CD4-positive, alpha-beta memory T cell (primary cell): ENCODE measurements around the gene PAQR9. TPM values are rescaled to one million over a fixed set of nuclear protein-coding genes. Genes with fewer than 3 reads are reported as not detected.

Source experiments
- CTCF ChIA-PET: fragments of 350-600 bp; sonication (Branson Sonifier 250); formaldehyde crosslinking; loops from one replicate; lab custom pipeline; 2021; ENCODE audit warnings: inconsistent platforms; ENCODE audit not compliant: partially characterized antibody; lab: Charles Lee
- POLR2A ChIA-PET: fragments of 350-600 bp; sonication (Branson Sonifier 250); formaldehyde crosslinking; loops from one replicate; lab custom pipeline; 2021; ENCODE audit not compliant: partially characterized antibody; lab: Charles Lee
- DNase-seq, 5 donors: peaks; one replicate each; pipeline versions ENCODE4 v3.0.0 to v3.0.0-alpha.2; 2020 to 2022; ENCODE audit warnings: mixed read lengths in 1 of 5
- H3K27ac ChIP-seq: one replicate; pipeline ENCODE4 v1.7.0; 2013; ENCODE audit warnings: low read depth, low read length
- H3K27me3 ChIP-seq: 2 replicates; pipeline ENCODE4 v1.7.0; 2013; ENCODE audit warnings: mild to moderate bottlenecking, low read length, moderate library complexity; ENCODE audit not compliant: insufficient read depth
- H3K36me3 ChIP-seq: 2 replicates; pipeline ENCODE4 v1.7.0; 2013; ENCODE audit warnings: mild to moderate bottlenecking, low read length, moderate library complexity; ENCODE audit not compliant: insufficient read depth
- H3K4me1 ChIP-seq: 2 replicates; pipeline ENCODE4 v1.7.0; 2013; ENCODE audit warnings: mild to moderate bottlenecking, low read length, moderate library complexity; ENCODE audit not compliant: insufficient read depth
- H3K4me3 ChIP-seq, 2 donors: one replicate each; pipeline ENCODE4 v1.7.0; 2013; ENCODE audit warnings: low read length in 2 of 2, mild to moderate bottlenecking in 1 of 2
- H3K9me3 ChIP-seq, 2 donors: one replicate each; pipeline ENCODE4 v1.7.0; 2013; ENCODE audit warnings: low read length in 2 of 2, control low read depth in 1 of 2; ENCODE audit not compliant: control insufficient read depth in 1 of 2
- H3K27ac Mint-ChIP-seq, 7 donors: one replicate each; pipeline ENCODE4 v1.8.0; 2020 to 2021; ENCODE audit warnings: mixed read lengths in 7 of 7, mild to moderate bottlenecking in 6 of 7, inconsistent platforms in 3 of 7, moderate library complexity in 3 of 7
- H3K27me3 Mint-ChIP-seq, 2 donors: one replicate each; pipeline ENCODE4 v1.8.0; 2020 to 2021; ENCODE audit warnings: mixed read lengths in 2 of 2
- H3K36me3 Mint-ChIP-seq, 2 donors: one replicate each; pipeline ENCODE4 v1.8.0; 2020 to 2021; ENCODE audit warnings: mixed read lengths in 2 of 2, inconsistent platforms in 1 of 2, mild to moderate bottlenecking in 1 of 2
- H3K4me1 Mint-ChIP-seq, 4 donors: one replicate each; pipeline ENCODE4 v1.8.0; 2020 to 2021; ENCODE audit warnings: mixed read lengths in 4 of 4, mild to moderate bottlenecking in 1 of 4
- H3K4me3 Mint-ChIP-seq, 8 donors: one replicate each; pipeline ENCODE4 v1.8.0; 2020 to 2021; ENCODE audit warnings: mixed read lengths in 8 of 8, mild to moderate bottlenecking in 7 of 8, moderate library complexity in 6 of 8, inconsistent platforms in 3 of 8
- H3K9me3 Mint-ChIP-seq, 8 donors: one replicate each; pipeline ENCODE4 v1.8.0; 2020 to 2021; ENCODE audit warnings: mixed read lengths in 8 of 8, mild to moderate bottlenecking in 5 of 8, inconsistent platforms in 3 of 8, moderate library complexity in 1 of 8
- intact Hi-C: fragments of 100-400 bp; cut with micrococcal nuclease; formaldehyde crosslinking; loops from one replicate; pipeline ENCODE4 v1.15.1; 2023
- polyA plus RNA-seq, 2 donors: library from polyadenylated mRNA; unstranded; fragments of 300-500 nt; fragmentation: Illumina TruSeq; gene quantifications; one replicate each; pipeline ENCODE4 v1.2.3, GENCODE V29; 2021
- total RNA-seq, 2 experiments: library from RNA; stranded (reverse); gene quantifications; one replicate each; pipeline ENCODE4 v1.2.3, GENCODE V29; 2021

PAQR9 gene
- total and polyA plus RNA-seq, 4 experiments from 2014 or later = not detected

DNA sequence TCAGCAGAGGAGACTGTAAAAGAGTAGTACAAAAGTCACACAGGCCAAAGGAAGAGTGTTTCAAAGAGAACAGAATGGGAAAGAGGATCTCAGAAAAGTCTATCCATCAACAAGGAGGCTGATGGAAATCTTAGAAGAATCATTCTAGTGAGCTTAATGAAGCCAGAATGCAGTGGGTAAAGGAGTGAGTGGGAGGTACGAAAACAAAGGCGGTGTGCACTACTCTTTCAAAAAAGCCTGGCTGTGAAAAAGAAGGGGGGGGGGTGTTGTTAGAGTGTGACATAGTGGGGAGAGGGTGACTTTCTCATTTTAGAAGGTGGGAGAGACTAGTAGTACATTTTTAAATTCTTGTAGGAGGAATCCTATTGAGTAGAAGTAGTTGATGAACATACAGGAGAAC, 11.7 kb downstream of the PAQR9 start:
- peaks cover 4 to 7% (median 5%) of the 10 kb centered on the region in 4 donors for H3K4me1 Mint-ChIP-seq
- Histone ChIP-seq H3K27me3 (no peaks in the 10 kb centered on the region), H3K4me1 (no peaks in the 10 kb centered on the region), H3K36me3 (no peaks in the 10 kb centered on the region), H3K4me3 (no peak overlapping the region), H3K27ac (no peak overlapping the region), H3K9me3 (no peaks in the 10 kb centered on the region)
- H3K36me3 Mint-ChIP-seq = no peaks in the 10 kb centered on the region
- POLR2A ChIA-PET = no interaction called here
- CTCF ChIA-PET = interaction anchor here (0.6 kb wide), 1 partner anchor 1705 kb away, joined by 4 read pairs; no protein-coding TSS in a partner anchor
- H3K9me3 Mint-ChIP-seq = no peaks in the 10 kb centered on the region
- intact Hi-C loops = no loop called here
- no peak for DNase-seq
- H3K4me3 Mint-ChIP-seq = no peak overlapping the region
- peaks cover 29 to 30% of the 10 kb centered on the region in 2 donors for H3K27me3 Mint-ChIP-seq
- H3K27ac Mint-ChIP-seq = no peak overlapping the region

DNA sequence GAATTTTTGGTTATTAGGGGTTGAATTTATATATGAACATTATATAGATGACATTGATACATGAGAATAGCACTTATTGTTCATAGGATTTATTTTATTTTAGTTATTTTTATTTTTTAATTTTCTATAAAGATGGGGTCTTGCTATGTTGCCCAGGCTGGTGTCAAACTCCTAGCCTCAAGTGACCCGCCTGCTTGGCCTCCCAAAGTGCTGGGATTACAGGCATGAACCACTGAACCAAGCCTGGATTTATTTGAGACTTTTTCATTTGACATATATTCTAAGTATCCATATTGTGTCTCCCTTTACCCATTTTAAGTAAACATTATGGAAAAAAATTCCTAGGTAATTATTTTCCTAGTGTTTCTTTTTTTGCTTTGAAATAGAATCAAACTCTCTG, 12.5 kb downstream of the PAQR9 start:
- no peaks in the 10 kb centered on the region for H3K4me1 ChIP-seq
- Mint-ChIP-seq H3K4me3 (no peak overlapping the region), H3K27ac (no peak overlapping the region), H3K9me3 (no peaks in the 10 kb centered on the region), H3K4me1 (peaks cover 5 to 10% (median 6%) of the 10 kb centered on the region in 4 donors), H3K36me3 (no peaks in the 10 kb centered on the region), H3K27me3 (peaks cover 33 to 35% of the 10 kb centered on the region in 2 donors)
- ChIA-PET CTCF (no interaction called here), POLR2A (no interaction called here)
- DNase-seq = no peak
- H3K27ac ChIP-seq = no peak overlapping the region
- no peaks in the 10 kb centered on the region for H3K36me3 ChIP-seq
- no peak overlapping the region for H3K4me3 ChIP-seq
- H3K27me3 ChIP-seq = no peaks in the 10 kb centered on the region
- no peaks in the 10 kb centered on the region for H3K9me3 ChIP-seq
- intact Hi-C loops = no loop called here

DNA sequence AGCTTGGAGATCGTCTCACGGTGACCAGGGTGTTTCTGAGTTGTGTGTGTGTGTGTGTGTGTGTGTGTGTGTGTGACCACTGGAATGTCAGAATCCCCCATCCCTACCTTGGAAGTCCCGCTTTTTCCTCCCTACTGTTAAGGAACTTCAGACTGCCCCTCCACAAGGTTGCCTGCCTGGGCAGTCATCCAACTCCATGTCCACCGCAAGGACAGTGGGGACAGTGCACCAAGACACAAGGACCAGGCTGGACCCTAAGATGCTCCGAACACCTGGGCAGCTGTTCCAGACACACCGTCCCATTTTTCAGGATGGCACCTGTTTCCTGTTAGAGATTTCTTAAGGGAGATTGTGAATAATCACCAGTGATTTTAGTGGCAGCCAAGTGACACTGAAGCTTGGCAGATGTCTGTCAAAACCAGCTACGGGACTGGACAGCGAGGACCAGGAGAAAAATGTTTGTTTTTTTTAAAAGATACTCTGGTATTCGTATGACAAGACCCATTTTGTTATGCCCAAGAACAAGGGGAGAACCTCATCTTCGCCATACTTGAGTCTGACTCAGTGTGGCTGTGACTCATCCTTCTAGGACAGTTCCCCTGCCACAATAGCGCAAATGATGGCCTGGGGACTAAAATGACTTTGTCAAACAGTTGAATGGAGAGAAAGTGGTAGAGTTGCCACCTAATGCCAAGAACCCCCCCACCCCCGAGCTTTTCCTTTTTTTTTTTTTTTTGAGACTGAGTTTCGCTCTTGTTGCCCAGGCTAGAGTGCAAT, 15.5 kb downstream of the PAQR9 start:
- POLR2A ChIA-PET = no interaction called here
- peak overlapping the region in 5 of 8 donors; percentile 15 to 66 (median 60) for H3K4me3 Mint-ChIP-seq
- Histone ChIP-seq H3K9me3 (no peaks in the 10 kb centered on the region), H3K4me3 (no peak overlapping the region), H3K27me3 (no peaks in the 10 kb centered on the region), H3K4me1 (peaks cover 9% of the 10 kb centered on the region), H3K36me3 (no peaks in the 10 kb centered on the region), H3K27ac (no peak overlapping the region)
- no peaks in the 10 kb centered on the region for H3K9me3 Mint-ChIP-seq
- intact Hi-C loops = no loop called here
- no peaks in the 10 kb centered on the region for H3K36me3 Mint-ChIP-seq
- peaks cover 16 to 21% (median 16%) of the 10 kb centered on the region in 4 donors for H3K4me1 Mint-ChIP-seq
- no peak for DNase-seq
- peaks cover 28 to 36% of the 10 kb centered on the region in 2 donors for H3K27me3 Mint-ChIP-seq
- H3K27ac Mint-ChIP-seq = no peak overlapping the region
- CTCF ChIA-PET = interaction anchor here (0.7 kb wide), 1 partner anchor 235 kb away, joined by 4 read pairs; no protein-coding TSS in a partner anchor

DNA sequence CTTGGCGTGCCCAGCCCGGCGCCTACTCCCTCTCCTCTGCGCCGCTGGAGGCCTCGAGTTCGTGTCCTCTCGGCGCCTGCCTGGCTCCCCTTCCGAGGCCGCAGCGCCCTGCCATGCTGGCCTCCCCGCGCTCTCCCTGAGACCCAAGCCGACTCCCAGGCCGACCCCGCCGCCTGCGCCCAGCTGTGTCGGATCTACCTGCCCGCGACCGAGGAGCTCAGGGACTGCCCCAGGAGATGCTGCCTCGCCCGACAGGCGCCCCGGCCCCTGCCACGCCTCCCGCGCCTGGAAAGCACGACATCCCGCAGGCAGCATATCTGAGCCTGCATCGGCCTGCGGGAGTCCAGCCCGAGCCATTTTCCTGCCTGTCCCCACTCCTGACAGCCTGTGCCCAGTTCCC, 16.1 kb downstream of the PAQR9 start:
- ChIA-PET CTCF (interaction anchor here (0.7 kb wide), 1 partner anchor 407 kb away, joined by 3 read pairs; no protein-coding TSS in a partner anchor), POLR2A (no interaction called here)
- Histone ChIP-seq H3K4me1 (peaks cover 9% of the 10 kb centered on the region), H3K9me3 (no peaks in the 10 kb centered on the region), H3K27me3 (no peaks in the 10 kb centered on the region), H3K36me3 (no peaks in the 10 kb centered on the region), H3K27ac (no peak overlapping the region), H3K4me3 (no peak overlapping the region)
- no peak for DNase-seq
- H3K4me3 Mint-ChIP-seq = peak overlapping the region in 5 of 8 donors; percentile 15 to 66 (median 60)
- H3K27ac Mint-ChIP-seq = no peak overlapping the region
- no peaks in the 10 kb centered on the region for H3K9me3 Mint-ChIP-seq
- no peaks in the 10 kb centered on the region for H3K36me3 Mint-ChIP-seq
- peaks cover 28 to 36% of the 10 kb centered on the region in 2 donors for H3K27me3 Mint-ChIP-seq
- H3K4me1 Mint-ChIP-seq = peaks cover 16 to 21% (median 16%) of the 10 kb centered on the region in 4 donors
- intact Hi-C loops = no loop called here

DNA sequence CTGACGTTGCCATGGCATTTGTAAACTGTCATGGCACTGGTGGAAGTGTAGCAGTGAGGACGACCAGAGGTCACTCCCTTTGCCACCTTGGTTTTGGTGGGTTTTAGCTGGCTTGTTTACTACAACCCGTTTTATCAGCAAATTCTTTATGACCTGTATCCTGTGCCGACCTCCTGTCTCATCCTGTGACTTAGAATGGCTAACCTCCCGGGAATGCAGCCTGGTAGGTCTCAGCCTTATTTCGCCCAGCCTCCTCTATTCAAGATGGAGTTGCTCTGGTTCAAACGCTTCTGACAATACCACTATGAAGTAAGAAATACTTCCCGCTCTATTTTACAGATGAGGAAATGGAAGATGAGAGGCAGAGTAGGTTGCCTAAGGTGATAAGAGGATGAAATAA, 16.6 kb downstream of the PAQR9 start:
- Mint-ChIP-seq H3K4me1 (peaks cover 16 to 21% (median 16%) of the 10 kb centered on the region in 4 donors), H3K9me3 (no peaks in the 10 kb centered on the region), H3K27ac (no peak overlapping the region), H3K4me3 (peak overlapping the region in 6 of 8 donors; percentile 13 to 68 (median 40)), H3K36me3 (no peaks in the 10 kb centered on the region), H3K27me3 (peaks cover 27 to 36% of the 10 kb centered on the region in 2 donors)
- no peak overlapping the region for H3K27ac ChIP-seq
- ChIA-PET POLR2A (no interaction called here), CTCF (interaction anchor here (0.7 kb wide), 1 partner anchor 408 kb away, joined by 3 read pairs; no protein-coding TSS in a partner anchor)
- H3K27me3 ChIP-seq = no peaks in the 10 kb centered on the region
- H3K9me3 ChIP-seq = no peaks in the 10 kb centered on the region
- no peak overlapping the region for H3K4me3 ChIP-seq
- intact Hi-C loops = no loop called here
- H3K36me3 ChIP-seq = no peaks in the 10 kb centered on the region
- no peak for DNase-seq
- peaks cover 9% of the 10 kb centered on the region for H3K4me1 ChIP-seq

DNA sequence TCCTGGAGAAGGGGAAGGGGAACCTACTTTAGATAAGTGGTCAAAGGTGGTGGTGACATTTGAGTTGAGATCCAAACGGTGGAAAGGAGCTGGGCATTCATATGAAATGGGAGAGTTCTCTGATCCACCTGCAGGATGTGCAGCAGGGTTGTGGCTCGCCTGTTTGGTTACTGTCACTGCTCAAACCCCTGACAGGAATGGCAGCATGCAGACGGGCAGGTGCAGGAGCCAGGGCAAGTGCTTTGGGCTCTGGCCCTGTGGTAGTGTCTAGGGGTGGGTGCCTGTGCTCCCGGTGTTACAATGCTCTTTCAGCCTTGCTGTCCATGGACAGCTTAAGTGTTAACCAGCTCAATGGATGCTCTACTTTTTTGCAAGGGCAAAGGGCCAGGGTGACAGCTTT, 18.5 kb downstream of the PAQR9 start:
- Histone ChIP-seq H3K27ac (no peak overlapping the region), H3K36me3 (no peaks in the 10 kb centered on the region), H3K4me1 (peaks cover 9% of the 10 kb centered on the region), H3K9me3 (no peaks in the 10 kb centered on the region), H3K27me3 (no peaks in the 10 kb centered on the region), H3K4me3 (peak overlapping the region in 1 of 2 donors; percentile 39)
- ChIA-PET POLR2A (interaction anchor here (1.0 to 1.6 kb wide), 3 partner anchors 56 to 1027 kb away, joined by 3 to 6 read pairs (median 5); partner anchors contain the start of genes DIPK2A, TRPC1 and U2SURP), CTCF (interaction anchor here (1.0 to 2.2 kb wide), 3 partner anchors 15 to 61 kb away, joined by 3 to 5 read pairs (median 3); partner anchors contain the start of gene U2SURP)
- peak overlapping the region in 2 of 7 donors; percentile 71 to 85 for H3K27ac Mint-ChIP-seq
- H3K9me3 Mint-ChIP-seq = no peaks in the 10 kb centered on the region
- peak overlapping the region in 7 of 8 donors; percentile 67 to 82 (median 76) for H3K4me3 Mint-ChIP-seq
- H3K27me3 Mint-ChIP-seq = peaks cover 20 to 27% of the 10 kb centered on the region in 2 donors
- no peak for DNase-seq
- intact Hi-C loops = no loop called here
- peaks cover 16 to 21% (median 16%) of the 10 kb centered on the region in 4 donors for H3K4me1 Mint-ChIP-seq
- no peaks in the 10 kb centered on the region for H3K36me3 Mint-ChIP-seq

DNA sequence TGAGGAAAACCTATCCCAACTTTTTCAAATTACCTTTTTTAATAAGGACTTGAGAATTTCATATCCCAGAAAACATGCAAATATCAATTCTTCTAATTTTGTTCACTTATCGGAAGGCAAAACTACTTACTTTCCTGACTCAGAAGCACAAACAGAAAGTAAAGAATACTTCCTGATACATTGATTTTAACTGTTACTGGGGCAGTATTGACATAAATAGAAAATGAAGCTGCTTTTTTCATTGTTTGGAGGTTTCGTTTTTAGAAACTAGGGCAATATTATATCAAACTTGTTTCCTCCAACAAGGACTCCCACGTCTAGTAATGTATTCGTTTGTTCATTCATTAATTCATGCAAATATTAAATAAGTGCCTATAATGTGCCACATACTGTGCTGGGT, 19.1 kb downstream of the PAQR9 start:
- Mint-ChIP-seq H3K4me3 (peak overlapping the region; percentile 67 to 82 (median 75)), H3K9me3 (no peaks in the 10 kb centered on the region), H3K4me1 (peaks cover 16 to 21% (median 16%) of the 10 kb centered on the region in 4 donors), H3K27me3 (peaks cover 15 to 21% of the 10 kb centered on the region in 2 donors), H3K36me3 (no peaks in the 10 kb centered on the region), H3K27ac (peak overlapping the region in 6 of 7 donors; percentile 8 to 85 (median 62))
- ChIA-PET POLR2A (interaction anchor here (1.0 to 1.6 kb wide), 3 partner anchors 57 to 1027 kb away, joined by 3 to 6 read pairs (median 5); partner anchors contain the start of genes DIPK2A, TRPC1 and U2SURP), CTCF (interaction anchor here (1.0 to 2.2 kb wide), 3 partner anchors 14 to 61 kb away, joined by 3 to 5 read pairs (median 3); partner anchors contain the start of gene U2SURP)
- peaks cover 9% of the 10 kb centered on the region for H3K4me1 ChIP-seq
- DNase-seq = peak in 1 of 5 donors; percentile 16
- H3K36me3 ChIP-seq = no peaks in the 10 kb centered on the region
- H3K4me3 ChIP-seq = peak overlapping the region in 1 of 2 donors; percentile 39
- intact Hi-C loops = no loop called here
- no peaks in the 10 kb centered on the region for H3K9me3 ChIP-seq
- H3K27me3 ChIP-seq = no peaks in the 10 kb centered on the region
- no peak overlapping the region for H3K27ac ChIP-seq
